ENCODE results near the gene HM13. TPM values are rescaled to one million over a fixed set of nuclear protein-coding genes. Genes with fewer than 3 reads are reported as not detected.
"Not testable (repeated sequence)": the region's sequence is repeated elsewhere in the genome, so short reads cannot be mapped to it uniquely, and the experiment has no call there.

The HM13 gene
- total RNA-seq, 1 donor, result 62.0 TPM

DNA sequence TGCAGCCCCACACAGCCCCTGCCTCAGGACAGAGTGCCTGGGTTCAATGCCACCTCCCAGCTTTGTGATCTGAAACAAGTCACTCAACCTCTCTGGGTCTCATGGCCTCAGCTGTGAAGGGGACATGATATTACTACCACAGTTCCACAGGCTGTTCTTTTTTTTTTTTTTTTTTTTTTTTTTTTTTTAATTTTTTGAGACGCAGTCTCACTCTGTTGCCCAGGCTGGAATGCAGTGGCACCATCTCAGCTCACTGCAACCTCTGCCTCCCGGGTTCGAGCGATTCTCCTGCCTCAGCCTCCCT is 82.1 kb downstream of the HM13 start:
- H3K27me3 ChIP-seq (ENCODE audit: insufficient read depth, low read length); H3K4me3 ChIP-seq (ENCODE audit: low read length); H3K4me1 ChIP-seq (ENCODE audit: insufficient read depth, low read length); H3K9me3 ChIP-seq (ENCODE audit: low read depth, low read length): not testable (repeated sequence)

DNA sequence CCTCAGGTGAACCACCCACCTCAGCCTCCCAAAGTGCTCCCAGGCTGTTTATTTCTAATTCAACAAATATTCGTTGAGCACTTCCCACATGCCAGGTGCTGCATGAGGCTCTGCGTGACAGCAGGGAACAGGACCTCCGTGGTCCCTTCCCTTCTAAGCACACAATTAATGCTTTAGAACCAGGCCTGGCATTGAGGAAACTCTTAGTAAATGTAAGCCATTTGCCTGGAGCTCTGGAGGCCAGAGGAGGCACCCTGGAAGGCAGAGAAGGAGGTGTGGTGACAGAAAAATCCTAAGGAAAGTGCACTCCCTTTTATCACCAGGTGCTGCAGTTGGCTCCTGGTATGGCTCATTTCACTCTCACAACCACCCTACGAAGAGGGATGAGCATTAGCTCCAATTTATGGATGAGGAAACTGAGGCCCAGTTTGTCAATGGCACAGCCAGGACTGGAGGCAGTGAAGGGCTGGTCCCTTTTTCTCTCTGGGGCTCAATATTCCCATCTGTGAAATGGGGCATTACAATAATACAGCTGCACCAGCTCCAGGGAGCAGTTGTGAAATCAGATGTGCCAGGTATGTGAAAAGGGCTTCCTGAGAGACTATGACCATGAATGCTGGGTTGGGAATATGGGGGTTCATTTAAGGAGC is 82.7 kb downstream of the HM13 start:
- no peaks in the 10 kb centered on the region for H3K4me1 ChIP-seq (ENCODE audit: insufficient read depth, low read length)
- H3K27me3 ChIP-seq (ENCODE audit: insufficient read depth, low read length), result no peaks in the 10 kb centered on the region
- H3K9me3 ChIP-seq (ENCODE audit: low read depth, low read length), result no peaks in the 10 kb centered on the region
- no peak overlapping the region for H3K4me3 ChIP-seq (ENCODE audit: low read length)

DNA sequence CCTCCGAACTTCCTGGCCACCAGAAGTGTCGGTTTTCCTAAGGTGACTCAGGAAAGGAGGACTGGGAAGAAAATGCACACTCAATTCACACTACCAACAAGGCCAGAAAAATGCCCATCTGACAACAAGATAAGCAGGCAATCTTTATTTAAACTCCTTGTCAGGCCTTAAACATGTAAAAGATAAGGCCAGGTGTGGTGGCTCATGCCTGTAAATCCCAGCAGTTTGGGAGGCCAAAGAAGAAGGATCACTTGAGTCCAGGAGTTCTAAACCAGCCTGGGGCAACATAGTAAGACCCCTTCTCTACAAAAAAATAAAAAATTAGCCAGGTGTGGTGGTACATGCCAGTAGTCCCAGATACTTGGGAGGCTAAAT is 83.2 kb downstream of the HM13 start:
- no peaks in the 10 kb centered on the region for H3K27me3 ChIP-seq (ENCODE audit: insufficient read depth, low read length)
- no peak overlapping the region for H3K4me3 ChIP-seq (ENCODE audit: low read length)
- no peaks in the 10 kb centered on the region for H3K9me3 ChIP-seq (ENCODE audit: low read depth, low read length)
- H3K4me1 ChIP-seq (ENCODE audit: insufficient read depth, low read length), result no peaks in the 10 kb centered on the region

DNA sequence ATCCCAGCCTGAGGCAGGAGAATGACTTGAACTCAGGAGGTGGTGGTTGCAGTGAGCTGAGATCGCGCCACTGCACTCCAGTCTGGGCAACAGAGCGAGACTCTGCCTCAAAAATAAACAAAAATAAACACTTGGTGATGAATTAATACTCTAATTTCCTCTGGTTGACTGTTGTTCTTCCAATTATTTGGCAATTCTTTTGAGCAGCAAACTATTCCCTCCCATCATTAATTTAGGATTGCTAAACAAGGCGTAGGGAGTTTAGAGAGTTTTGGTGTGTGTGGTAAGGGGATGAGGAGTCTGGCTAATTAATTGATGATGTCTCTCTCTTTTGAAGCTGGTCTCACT is 88.2 kb downstream of the HM13 start:
- H3K27me3 ChIP-seq (ENCODE audit: insufficient read depth, low read length), result peaks cover 26% of the 10 kb centered on the region
- no peak overlapping the region for H3K4me3 ChIP-seq (ENCODE audit: low read length)
- H3K4me1 ChIP-seq (ENCODE audit: insufficient read depth, low read length), result peaks cover 34% of the 10 kb centered on the region
- no peaks in the 10 kb centered on the region for H3K9me3 ChIP-seq (ENCODE audit: low read depth, low read length)

- H3K27me3 ChIP-seq (ENCODE audit: insufficient read depth, low read length), result peaks cover 31% of the 10 kb centered on the region
- peaks cover 34% of the 10 kb centered on the region for H3K4me1 ChIP-seq (ENCODE audit: insufficient read depth, low read length)
- H3K4me3 ChIP-seq (ENCODE audit: low read length), result no peak overlapping the region
- no peaks in the 10 kb centered on the region for H3K9me3 ChIP-seq (ENCODE audit: low read depth, low read length)
These were observed 88.7 kb downstream of the HM13 start for GRCh38 chr20:31602779-31603441.

DNA sequence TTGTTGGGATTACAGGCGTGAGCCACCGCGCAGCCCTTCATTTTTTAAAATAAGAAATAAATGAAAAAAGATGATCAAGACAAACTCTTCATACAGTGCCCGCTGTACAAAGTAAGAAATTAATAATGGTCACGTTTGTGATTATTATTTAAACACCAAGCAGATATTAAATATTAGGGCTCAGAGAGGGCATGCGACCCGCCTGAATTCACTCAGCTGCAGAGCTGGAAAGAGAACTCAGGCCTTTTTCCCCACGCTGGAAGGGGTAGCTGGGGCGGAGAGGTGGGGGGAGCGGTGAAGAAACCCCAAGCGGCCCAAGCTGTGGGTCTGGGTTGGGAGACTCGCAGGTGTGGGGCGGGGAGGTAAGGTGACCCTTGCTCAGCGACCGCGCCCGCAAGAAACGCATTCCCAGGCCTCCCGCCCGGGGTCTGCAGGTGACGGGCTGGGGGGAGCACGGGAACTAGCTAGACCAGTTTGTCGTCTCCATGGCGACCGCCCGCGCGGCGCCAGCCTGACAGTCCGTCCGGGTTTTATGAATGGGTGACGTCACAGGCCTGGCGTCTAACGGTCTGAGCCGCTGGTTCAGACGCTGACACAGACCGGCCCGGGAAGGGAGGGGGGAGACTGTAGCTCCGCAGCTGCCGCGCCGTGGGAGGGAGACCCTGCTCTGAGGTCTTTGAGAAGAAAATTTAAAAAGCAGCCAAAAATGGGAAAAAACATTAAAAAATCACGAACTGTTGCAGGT is 89.8 kb downstream of the HM13 start:
- H3K4me1 ChIP-seq (ENCODE audit: insufficient read depth, low read length), result peaks cover 44% of the 10 kb centered on the region
- no peaks in the 10 kb centered on the region for H3K9me3 ChIP-seq (ENCODE audit: low read depth, low read length)
- H3K4me3 ChIP-seq (ENCODE audit: low read length), result peak overlapping the region; percentile 46
- peaks cover 36% of the 10 kb centered on the region for H3K27me3 ChIP-seq (ENCODE audit: insufficient read depth, low read length)

- peak overlapping the region; percentile 46 for H3K4me3 ChIP-seq (ENCODE audit: low read length)
- no peaks in the 10 kb centered on the region for H3K9me3 ChIP-seq (ENCODE audit: low read depth, low read length)
- H3K27me3 ChIP-seq (ENCODE audit: insufficient read depth, low read length), result peaks cover 36% of the 10 kb centered on the region
- H3K4me1 ChIP-seq (ENCODE audit: insufficient read depth, low read length), result peaks cover 45% of the 10 kb centered on the region
These were observed 90.4 kb downstream of the HM13 start for GRCh38 chr20:31604567-31605030.

DNA sequence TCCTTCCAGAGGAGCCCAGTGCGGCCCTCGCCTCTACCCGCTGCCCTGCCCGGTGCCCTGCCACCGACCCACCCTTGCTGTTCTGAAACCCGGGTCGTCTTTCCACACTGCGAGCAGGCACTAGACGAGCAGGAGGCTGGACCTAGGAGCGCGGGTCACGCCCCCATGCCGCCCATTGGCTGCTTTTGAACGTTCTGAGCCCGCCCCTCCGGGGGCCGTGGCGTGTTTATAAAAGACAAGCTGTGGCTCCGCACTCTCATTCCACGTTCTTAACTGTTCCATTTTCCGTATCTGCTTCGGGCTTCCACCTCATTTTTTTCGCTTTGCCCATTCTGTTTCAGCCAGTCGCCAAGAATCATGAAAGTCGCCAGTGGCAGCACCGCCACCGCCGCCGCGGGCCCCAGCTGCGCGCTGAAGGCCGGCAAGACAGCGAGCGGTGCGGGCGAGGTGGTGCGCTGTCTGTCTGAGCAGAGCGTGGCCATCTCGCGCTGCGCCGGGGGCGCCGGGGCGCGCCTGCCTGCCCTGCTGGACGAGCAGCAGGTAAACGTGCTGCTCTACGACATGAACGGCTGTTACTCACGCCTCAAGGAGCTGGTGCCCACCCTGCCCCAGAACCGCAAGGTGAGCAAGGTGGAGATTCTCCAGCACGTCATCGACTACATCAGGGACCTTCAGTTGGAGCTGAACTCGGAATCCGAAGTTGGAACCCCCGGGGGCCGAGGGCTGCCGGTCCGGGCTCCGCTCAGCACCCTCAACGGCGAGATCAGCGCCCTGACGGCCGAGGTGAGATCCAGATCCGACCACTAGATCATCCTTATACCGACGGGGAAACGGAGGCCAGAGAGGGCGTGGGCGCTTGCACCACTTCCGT is 91.0 kb downstream of the HM13 start, which contains the start of gene ID1:
ID1 (plus strand) TSS at position 259 of the 871 bp plus-strand sequence; CDS start at position 358, 99 bp downstream.
- H3K4me3 ChIP-seq (ENCODE audit: low read length), result peak within 1 kb of the TSS; percentile 46
- H3K27me3 ChIP-seq (ENCODE audit: insufficient read depth, low read length), result peaks cover 36% of the 10 kb centered on the region
- H3K9me3 ChIP-seq (ENCODE audit: low read depth, low read length), result no peaks in the 10 kb centered on the region
- H3K4me1 ChIP-seq (ENCODE audit: insufficient read depth, low read length), result peaks cover 46% of the 10 kb centered on the region

GRCh38 chr20:31605902-31606803 is 91.9 kb downstream of the HM13 start:
- Histone ChIP-seq H3K4me3 (ENCODE audit: low read length) (peak overlapping the region; percentile 46), H3K9me3 (ENCODE audit: low read depth, low read length) (no peaks in the 10 kb centered on the region), H3K27me3 (ENCODE audit: insufficient read depth, low read length) (peaks cover 36% of the 10 kb centered on the region), H3K4me1 (ENCODE audit: insufficient read depth, low read length) (peaks cover 55% of the 10 kb centered on the region)

- Histone ChIP-seq H3K27me3 (ENCODE audit: insufficient read depth, low read length) (peaks cover 36% of the 10 kb centered on the region), H3K4me3 (ENCODE audit: low read length) (no peak overlapping the region), H3K4me1 (ENCODE audit: insufficient read depth, low read length) (peaks cover 64% of the 10 kb centered on the region), H3K9me3 (ENCODE audit: low read depth, low read length) (no peaks in the 10 kb centered on the region)
These were observed 92.8 kb downstream of the HM13 start for GRCh38 chr20:31606804-31607639.

- Histone ChIP-seq H3K4me1 (ENCODE audit: insufficient read depth, low read length) (peaks cover 70% of the 10 kb centered on the region), H3K4me3 (ENCODE audit: low read length) (no peak overlapping the region), H3K27me3 (ENCODE audit: insufficient read depth, low read length) (peaks cover 34% of the 10 kb centered on the region), H3K9me3 (ENCODE audit: low read depth, low read length) (no peaks in the 10 kb centered on the region)
These were observed 93.5 kb downstream of the HM13 start for GRCh38 chr20:31607640-31608250.

DNA sequence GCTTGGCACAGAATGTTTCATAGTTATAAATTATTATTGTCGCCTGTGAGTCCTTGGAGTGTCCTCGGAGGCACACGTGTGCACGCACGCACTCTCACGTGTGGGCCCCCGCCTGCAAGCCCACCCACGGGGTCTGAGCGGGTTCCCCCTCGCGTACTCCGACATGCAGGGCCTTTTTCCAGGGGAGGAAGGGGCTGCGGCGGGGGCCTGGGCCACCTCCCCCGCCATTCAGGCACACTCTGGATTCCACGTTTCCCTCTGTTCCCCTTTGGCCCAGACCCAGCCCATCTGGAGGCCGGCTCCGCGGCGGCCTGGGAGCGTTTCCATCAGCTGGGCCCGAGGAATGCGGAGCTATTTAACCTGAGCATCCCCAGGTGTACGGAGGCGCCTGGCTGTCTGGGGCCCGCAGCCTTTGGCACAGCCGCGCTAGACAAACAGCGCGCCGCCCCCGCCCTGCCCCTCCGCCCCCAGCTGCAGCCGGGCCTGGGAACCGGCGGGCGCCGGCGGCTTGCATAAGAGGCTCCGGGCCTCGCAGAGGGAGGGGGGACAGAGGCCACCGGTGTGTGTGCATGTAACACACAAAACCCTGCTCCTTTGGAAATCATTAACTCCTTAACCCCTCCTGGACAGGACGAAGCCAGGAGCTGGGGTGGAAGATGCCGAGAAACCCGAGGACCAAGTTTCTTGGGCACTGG is 94.2 kb downstream of the HM13 start:
- H3K9me3 ChIP-seq (ENCODE audit: low read depth, low read length), result no peaks in the 10 kb centered on the region
- H3K4me1 ChIP-seq (ENCODE audit: insufficient read depth, low read length), result peaks cover 65% of the 10 kb centered on the region
- H3K4me3 ChIP-seq (ENCODE audit: low read length), result no peak overlapping the region
- peaks cover 31% of the 10 kb centered on the region for H3K27me3 ChIP-seq (ENCODE audit: insufficient read depth, low read length)

DNA sequence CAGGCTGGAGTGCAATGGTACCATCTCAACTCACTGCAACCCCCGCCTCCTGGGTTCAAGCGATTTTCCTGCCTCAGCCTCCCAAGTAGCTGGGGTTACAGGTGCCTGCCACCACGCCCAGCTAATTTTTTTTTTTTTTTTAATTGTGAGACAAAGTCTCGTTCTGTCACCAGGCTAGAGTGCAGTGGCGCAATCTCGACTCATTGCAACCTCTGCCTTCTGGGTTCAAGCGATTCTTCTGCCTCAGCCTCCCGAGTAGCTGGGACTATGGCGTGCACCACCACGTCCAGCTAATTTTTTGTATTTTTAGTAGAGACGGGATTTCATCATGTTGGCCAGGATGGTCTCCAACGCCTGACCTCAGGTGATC is 98.0 kb downstream of the HM13 start:
- H3K9me3 ChIP-seq (ENCODE audit: low read depth, low read length); H3K4me3 ChIP-seq (ENCODE audit: low read length): not testable (repeated sequence)
- peaks cover 12% of the 10 kb centered on the region for H3K27me3 ChIP-seq (ENCODE audit: insufficient read depth, low read length)
- H3K4me1 ChIP-seq (ENCODE audit: insufficient read depth, low read length), result peaks cover 42% of the 10 kb centered on the region
